GM04504 (cell line): ENCODE data around the gene DVL3.
"Not testable (repeated sequence)": the region's sequence is repeated elsewhere in the genome, so short reads cannot be mapped to it uniquely, and the experiment has no call there.

Experiments
- DNase-seq: peaks from one replicate; pipeline ENCODE4 v3.0.0-alpha.2; 2012; ENCODE audit warnings: low read depth

Gene DVL3

GRCh38 chr3:184155644-184156521 is 706 bp downstream of the DVL3 start:
- no peak for DNase-seq

- DNase-seq = no peak
These were observed 1.4 kb downstream of the DVL3 start for GRCh38 chr3:184156522-184156955.

GRCh38 chr3:184157206-184157605 is 2.0 kb downstream of the DVL3 start:
- DNase-seq = no peak

GRCh38 chr3:184158404-184158803 is 3.2 kb downstream of the DVL3 start:
- DNase-seq = no peak

GRCh38 chr3:184160456-184160855 is 5.3 kb downstream of the DVL3 start:
- DNase-seq = no peak

- DNase-seq = not testable (repeated sequence)
These were observed 7.4 kb downstream of the DVL3 start for GRCh38 chr3:184162571-184163070.

GRCh38 chr3:184164648-184165330 is 9.6 kb downstream of the DVL3 start:
- no peak for DNase-seq

- DNase-seq = no peak
These were observed 10.4 kb downstream of the DVL3 start for GRCh38 chr3:184165543-184165942.

GRCh38 chr3:184166671-184167070 is 11.5 kb downstream of the DVL3 start:
- no peak for DNase-seq

- DNase-seq = no peak
These were observed 12.6 kb downstream of the DVL3 start for GRCh38 chr3:184167786-184168185.

- DNase-seq = no peak
These were observed 13.4 kb downstream of the DVL3 start for GRCh38 chr3:184168363-184169120.

- DNase-seq = no peak
These were observed 15.0 kb downstream of the DVL3 start for GRCh38 chr3:184169896-184170875.

GRCh38 chr3:184171562-184171961 is 16.4 kb downstream of the DVL3 start:
- no peak for DNase-seq

- DNase-seq = peak; percentile 81
These were observed 17.6 kb downstream of the DVL3 start for GRCh38 chr3:184172681-184173373.

- no peak for DNase-seq
These were observed 18.2 kb downstream of the DVL3 start for GRCh38 chr3:184173374-184173722.

- DNase-seq = no peak
These were observed 19.1 kb downstream of the DVL3 start for GRCh38 chr3:184174284-184174645.

GRCh38 chr3:184174646-184175492 is 19.7 kb downstream of the DVL3 start, which contains the start of gene AP2M1:
Gene AP2M1 (plus strand): TSS chr3:184174855. CDS start chr3:184176994, 2,139 bp downstream.
- peak; percentile 99 for DNase-seq

- no peak for DNase-seq
These were observed 20.3 kb downstream of the DVL3 start for GRCh38 chr3:184175506-184175905.

GRCh38 chr3:184175981-184176376 is 20.8 kb downstream of the DVL3 start:
- no peak for DNase-seq
